ENCODE results near the gene FCER2.

Gene FCER2

GRCh38 chr19:7685546-7686445 is 16.1 kb downstream of the FCER2 start:
- H3K4me3 ChIP-seq (ENCODE audit: low read depth, low read length), result no peak overlapping the region
- no peak for TF ChIP-seq CTCF (IDR thresholded peaks at IDR 0.05; ENCODE audit: insufficient read depth, low read depth, low read length, missing control alignments)
- DNase-seq (ENCODE audit: low read depth), result no peak

DNA sequence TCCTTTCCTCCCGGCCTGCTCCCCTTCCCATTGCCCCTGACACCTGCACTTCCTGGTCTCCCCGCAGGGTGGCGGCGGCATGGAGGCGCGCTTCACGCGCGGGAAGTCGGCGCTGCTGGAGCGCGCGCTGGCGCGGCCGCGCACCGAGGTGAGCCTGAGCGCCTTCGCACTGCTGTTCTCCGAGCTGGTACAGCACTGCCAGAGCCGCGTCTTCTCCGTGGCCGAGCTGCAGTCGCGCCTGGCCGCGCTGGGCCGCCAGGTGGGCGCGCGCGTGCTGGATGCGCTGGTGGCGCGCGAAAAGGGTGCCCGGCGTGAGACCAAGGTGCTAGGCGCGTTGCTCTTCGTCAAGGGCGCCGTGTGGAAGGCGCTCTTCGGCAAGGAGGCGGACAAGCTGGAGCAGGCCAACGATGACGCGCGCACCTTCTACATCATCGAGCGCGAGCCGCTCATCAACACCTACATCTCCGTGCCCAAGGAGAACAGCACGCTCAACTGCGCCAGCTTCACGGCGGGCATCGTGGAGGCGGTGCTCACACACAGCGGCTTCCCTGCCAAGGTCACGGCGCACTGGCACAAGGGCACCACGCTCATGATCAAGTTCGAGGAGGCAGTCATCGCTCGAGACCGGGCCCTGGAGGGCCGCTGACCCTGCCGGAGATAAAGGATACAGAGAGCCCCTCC is 19.6 kb downstream of the FCER2 start:
- peak overlapping the region; percentile 78 for H3K4me3 ChIP-seq (ENCODE audit: low read depth, low read length)
- TF ChIP-seq CTCF (IDR thresholded peaks at IDR 0.05; ENCODE audit: insufficient read depth, low read depth, low read length, missing control alignments), result no peak
- DNase-seq (ENCODE audit: low read depth), result no peak

- peak; percentile 72 for TF ChIP-seq CTCF (IDR thresholded peaks at IDR 0.05; ENCODE audit: insufficient read depth, low read depth, low read length, missing control alignments)
- DNase-seq (ENCODE audit: low read depth), result peak; percentile 95
Measured at GRCh38 chr19:7681340-7682174, 20.4 kb downstream of the FCER2 start.

DNA sequence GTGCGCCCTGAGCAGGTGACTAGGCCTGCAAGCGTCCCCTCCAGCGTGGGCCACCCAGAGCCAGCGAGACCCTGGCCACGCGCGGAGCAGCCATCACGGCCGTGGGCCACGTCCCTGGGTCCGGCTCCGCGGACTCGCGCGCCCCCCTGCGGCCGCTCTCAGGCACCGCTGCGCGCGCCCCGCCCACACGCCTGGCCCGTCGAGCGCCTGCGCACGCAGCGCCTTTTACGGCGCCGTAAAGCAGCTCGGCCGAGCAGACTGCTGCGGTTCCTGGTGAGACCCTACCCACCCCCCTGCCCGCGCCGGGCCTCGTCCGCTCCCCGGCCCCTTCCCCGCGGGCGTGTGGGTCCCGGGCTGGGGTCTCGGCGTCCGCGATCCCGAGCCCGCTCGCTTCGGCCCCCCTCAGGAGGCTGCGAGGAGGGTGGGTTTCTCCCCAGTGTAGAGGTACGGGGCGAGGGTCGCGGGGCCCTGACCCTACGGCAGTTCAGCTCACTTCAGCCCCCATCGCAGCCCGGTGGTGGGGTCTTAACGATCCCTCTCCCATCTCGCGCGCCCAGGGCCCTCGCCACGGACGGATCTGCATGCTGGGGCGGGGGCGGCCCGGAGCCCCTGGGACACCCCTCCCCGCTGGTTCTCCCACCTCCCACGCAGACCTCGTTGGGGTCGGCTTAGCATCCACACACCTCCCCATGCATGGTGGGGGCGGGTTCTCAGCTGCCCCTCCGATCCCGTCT is 21.2 kb downstream of the FCER2 start, which contains the start of gene TRAPPC5:
Gene TRAPPC5 (plus strand): TSS at position 228 of the 734 bp plus-strand sequence. CDS start 1,421 bp downstream, outside the sequence.
- peak; percentile 92 for DNase-seq (ENCODE audit: low read depth)
- TF ChIP-seq CTCF (IDR thresholded peaks at IDR 0.05; ENCODE audit: insufficient read depth, low read depth, low read length, missing control alignments), result peak; percentile 89
- H3K4me3 ChIP-seq (ENCODE audit: low read depth, low read length), result peak within 1 kb of the TSS; percentile 78

More at GRCh38 chr19:7681340-7682174, 20.4 kb downstream of the FCER2 start:
- peak overlapping the region; percentile 78 for H3K4me3 ChIP-seq (ENCODE audit: low read depth, low read length)

GRCh38 chr19:7679771-7680605 is 21.9 kb downstream of the FCER2 start:
- no peak for TF ChIP-seq CTCF (IDR thresholded peaks at IDR 0.05; ENCODE audit: insufficient read depth, low read depth, low read length, missing control alignments)
- DNase-seq (ENCODE audit: low read depth), result no peak
- peak overlapping the region; percentile 26 for H3K4me3 ChIP-seq (ENCODE audit: low read depth, low read length)

Data from GM12865 (cell line).